ENCODE data around the gene ANKRD35. TPM values are rescaled to one million over a fixed set of nuclear protein-coding genes. Genes with fewer than 3 reads are reported as not detected.

ANKRD35 gene
- total and polyA plus RNA-seq, 9 of the 15 experiments (the other 6 are each of a cell fraction or from before 2014, with no cell fraction given) = 0.07 to 0.14 (median 0.07) TPM; not detected in 5

DNA sequence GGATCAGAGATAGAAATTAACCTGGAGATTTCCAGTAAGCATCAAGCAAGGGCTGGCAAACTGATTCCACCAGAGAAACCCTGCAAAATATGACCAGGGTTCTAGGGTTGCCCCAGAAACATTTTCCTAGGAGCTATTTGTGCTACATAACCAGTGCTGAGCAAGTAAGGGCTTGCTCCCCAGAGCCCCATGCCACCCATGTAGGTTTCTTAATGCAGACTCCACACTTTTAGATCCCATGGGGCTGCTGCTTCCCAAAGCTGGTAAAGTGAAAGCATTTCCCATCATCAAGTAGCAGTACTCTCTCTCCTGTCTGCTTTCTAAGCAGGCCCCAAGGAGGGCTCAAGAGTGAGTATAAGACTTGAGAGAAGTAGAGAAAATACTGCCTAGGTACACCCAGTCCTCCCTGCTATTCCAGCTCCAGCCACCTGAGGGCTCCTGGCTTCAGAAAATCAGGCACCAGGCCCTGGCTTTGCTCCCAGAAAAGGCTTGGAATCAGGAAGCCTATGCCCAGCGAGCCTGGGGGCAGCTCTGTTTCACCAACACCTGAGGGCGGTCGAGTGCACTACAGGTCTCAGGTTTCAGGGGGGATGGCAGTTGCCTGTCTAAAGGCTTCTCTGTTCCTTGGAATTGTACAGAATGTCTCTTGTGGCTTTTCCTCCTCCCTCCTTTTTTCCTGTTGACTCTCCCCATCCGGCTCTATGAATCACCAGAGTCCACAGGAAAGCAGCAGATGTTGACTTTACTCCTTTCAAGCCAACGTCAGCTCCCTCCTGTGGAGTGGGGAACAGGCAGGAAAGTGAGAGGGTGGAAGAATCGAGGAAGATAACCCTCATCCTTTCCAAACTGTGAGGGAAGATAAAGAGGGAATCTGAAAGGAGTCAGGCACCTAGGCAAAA, 6.2 kb upstream of the ANKRD35 start (continued):
- TF ChIP-seq, protein P1, sequence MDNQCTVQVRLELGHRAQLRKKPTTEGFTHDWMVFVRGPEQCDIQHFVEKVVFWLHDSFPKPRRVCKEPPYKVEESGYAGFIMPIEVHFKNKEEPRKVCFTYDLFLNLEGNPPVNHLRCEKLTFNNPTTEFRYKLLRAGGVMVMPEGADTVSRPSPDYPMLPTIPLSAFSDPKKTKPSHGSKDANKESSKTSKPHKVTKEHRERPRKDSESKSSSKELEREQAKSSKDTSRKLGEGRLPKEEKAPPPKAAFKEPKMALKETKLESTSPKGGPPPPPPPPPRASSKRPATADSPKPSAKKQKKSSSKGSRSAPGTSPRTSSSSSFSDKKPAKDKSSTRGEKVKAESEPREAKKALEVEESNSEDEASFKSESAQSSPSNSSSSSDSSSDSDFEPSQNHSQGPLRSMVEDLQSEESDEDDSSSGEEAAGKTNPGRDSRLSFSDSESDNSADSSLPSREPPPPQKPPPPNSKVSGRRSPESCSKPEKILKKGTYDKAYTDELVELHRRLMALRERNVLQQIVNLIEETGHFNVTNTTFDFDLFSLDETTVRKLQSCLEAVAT (IDR thresholded peaks at IDR 0.05) = peak in 1 of 2 experiments; percentile 9; a peak in 1 of 4 replicates
- TF ChIP-seq ZNF133 (CRISPR knock-in tag; IDR thresholded peaks at IDR 0.05) = no peak
- TF ChIP-seq ETV1 (tag; conservative IDR thresholded peaks at IDR 0.05; ENCODE audit: low read depth) = peak; percentile 67
- TF ChIP-seq, protein P2, sequence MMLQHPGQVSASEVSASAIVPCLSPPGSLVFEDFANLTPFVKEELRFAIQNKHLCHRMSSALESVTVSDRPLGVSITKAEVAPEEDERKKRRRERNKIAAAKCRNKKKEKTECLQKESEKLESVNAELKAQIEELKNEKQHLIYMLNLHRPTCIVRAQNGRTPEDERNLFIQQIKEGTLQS (IDR thresholded peaks at IDR 0.05) = peak; percentile 60; the same call in 1 of the 2 replicates
- TF ChIP-seq, protein P2 (CRISPR knock-in tag; conservative IDR thresholded peaks at IDR 0.05) = no peak
- 0 out of 2 replicates have a peak, but pooled peaks have one; percentile 5 for TF ChIP-seq SOX6 (IDR thresholded peaks at IDR 0.05)
- TF ChIP-seq, protein P3, sequence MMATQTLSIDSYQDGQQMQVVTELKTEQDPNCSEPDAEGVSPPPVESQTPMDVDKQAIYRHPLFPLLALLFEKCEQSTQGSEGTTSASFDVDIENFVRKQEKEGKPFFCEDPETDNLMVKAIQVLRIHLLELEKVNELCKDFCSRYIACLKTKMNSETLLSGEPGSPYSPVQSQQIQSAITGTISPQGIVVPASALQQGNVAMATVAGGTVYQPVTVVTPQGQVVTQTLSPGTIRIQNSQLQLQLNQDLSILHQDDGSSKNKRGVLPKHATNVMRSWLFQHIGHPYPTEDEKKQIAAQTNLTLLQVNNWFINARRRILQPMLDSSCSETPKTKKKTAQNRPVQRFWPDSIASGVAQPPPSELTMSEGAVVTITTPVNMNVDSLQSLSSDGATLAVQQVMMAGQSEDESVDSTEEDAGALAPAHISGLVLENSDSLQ (IDR thresholded peaks at IDR 0.05) = no peak
- no peak for TF ChIP-seq ZNF143 (CRISPR knock-in tag; IDR thresholded peaks at IDR 0.05)
- 0 out of 2 replicates have a peak, but pooled peaks have one; percentile 63 for TF ChIP-seq MTA3 (IDR thresholded peaks at IDR 0.05; ENCODE audit: borderline replicate concordance)
- TF ChIP-seq RAD21 (CRISPR knock-in tag; conservative IDR thresholded peaks at IDR 0.05 in 1 of 2, IDR thresholded peaks at IDR 0.05 in 1 of 2) = peak; percentile 90 to 93
- TF ChIP-seq, protein P4, sequence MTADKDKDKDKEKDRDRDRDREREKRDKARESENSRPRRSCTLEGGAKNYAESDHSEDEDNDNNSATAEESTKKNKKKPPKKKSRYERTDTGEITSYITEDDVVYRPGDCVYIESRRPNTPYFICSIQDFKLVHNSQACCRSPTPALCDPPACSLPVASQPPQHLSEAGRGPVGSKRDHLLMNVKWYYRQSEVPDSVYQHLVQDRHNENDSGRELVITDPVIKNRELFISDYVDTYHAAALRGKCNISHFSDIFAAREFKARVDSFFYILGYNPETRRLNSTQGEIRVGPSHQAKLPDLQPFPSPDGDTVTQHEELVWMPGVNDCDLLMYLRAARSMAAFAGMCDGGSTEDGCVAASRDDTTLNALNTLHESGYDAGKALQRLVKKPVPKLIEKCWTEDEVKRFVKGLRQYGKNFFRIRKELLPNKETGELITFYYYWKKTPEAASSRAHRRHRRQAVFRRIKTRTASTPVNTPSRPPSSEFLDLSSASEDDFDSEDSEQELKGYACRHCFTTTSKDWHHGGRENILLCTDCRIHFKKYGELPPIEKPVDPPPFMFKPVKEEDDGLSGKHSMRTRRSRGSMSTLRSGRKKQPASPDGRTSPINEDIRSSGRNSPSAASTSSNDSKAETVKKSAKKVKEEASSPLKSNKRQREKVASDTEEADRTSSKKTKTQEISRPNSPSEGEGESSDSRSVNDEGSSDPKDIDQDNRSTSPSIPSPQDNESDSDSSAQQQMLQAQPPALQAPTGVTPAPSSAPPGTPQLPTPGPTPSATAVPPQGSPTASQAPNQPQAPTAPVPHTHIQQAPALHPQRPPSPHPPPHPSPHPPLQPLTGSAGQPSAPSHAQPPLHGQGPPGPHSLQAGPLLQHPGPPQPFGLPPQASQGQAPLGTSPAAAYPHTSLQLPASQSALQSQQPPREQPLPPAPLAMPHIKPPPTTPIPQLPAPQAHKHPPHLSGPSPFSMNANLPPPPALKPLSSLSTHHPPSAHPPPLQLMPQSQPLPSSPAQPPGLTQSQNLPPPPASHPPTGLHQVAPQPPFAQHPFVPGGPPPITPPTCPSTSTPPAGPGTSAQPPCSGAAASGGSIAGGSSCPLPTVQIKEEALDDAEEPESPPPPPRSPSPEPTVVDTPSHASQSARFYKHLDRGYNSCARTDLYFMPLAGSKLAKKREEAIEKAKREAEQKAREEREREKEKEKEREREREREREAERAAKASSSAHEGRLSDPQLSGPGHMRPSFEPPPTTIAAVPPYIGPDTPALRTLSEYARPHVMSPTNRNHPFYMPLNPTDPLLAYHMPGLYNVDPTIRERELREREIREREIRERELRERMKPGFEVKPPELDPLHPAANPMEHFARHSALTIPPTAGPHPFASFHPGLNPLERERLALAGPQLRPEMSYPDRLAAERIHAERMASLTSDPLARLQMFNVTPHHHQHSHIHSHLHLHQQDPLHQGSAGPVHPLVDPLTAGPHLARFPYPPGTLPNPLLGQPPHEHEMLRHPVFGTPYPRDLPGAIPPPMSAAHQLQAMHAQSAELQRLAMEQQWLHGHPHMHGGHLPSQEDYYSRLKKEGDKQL (CRISPR knock-in tag; IDR thresholded peaks at IDR 0.05; ENCODE audit: borderline replicate concordance) = no peak
- no peak; the same call in none of the 2 replicates for TF ChIP-seq JUND (IDR thresholded peaks at IDR 0.05; ENCODE audit: borderline replicate concordance, low read depth, low read length)
- TF ChIP-seq JUND (tag; IDR thresholded peaks at IDR 0.05; ENCODE audit: borderline replicate concordance, low read depth, low read length) = peak; percentile 55; the same call in 2 of the 3 replicates
- TF ChIP-seq, protein P5, sequence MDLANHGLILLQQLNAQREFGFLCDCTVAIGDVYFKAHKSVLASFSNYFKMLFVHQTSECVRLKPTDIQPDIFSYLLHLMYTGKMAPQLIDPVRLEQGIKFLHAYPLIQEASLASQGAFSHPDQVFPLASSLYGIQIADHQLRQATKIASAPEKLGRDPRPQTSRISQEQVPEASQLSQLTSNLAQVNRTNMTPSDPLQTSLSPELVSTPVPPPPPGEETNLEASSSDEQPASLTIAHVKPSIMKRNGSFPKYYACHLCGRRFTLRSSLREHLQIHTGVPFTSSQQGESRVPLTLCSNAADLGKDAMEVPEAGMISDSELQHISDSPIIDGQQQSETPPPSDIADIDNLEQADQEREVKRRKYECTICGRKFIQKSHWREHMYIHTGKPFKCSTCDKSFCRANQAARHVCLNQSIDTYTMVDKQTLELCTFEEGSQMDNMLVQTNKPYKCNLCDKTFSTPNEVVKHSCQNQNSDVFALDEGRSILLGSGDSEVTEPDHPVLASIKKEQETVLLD (IDR thresholded peaks at IDR 0.05) = peak; percentile 38; the same call in 1 of the 2 replicates
- TF ChIP-seq SIX5 (IDR thresholded peaks at IDR 0.05; ENCODE audit: borderline replicate concordance in 1 of 2, insufficient read depth in 1 of 2, low read depth in 1 of 2, low read length in 2 of 2) = 0 out of 4 replicates have a peak, but pooled peaks of 1 of the 2 experiments have one; percentile 7
